HTERT RPE-1 (cell line): ENCODE measurements around the gene TBC1D16.

ENCODE experiments used
- in situ Hi-C: fragments of 300-500 bp; cut with MboI; formaldehyde crosslinking; loops from 4 replicates; pipeline ENCODE4 v1.14.3; 2020; ENCODE audit warnings: low sequenced_read_pairs

TBC1D16 gene, protein sequence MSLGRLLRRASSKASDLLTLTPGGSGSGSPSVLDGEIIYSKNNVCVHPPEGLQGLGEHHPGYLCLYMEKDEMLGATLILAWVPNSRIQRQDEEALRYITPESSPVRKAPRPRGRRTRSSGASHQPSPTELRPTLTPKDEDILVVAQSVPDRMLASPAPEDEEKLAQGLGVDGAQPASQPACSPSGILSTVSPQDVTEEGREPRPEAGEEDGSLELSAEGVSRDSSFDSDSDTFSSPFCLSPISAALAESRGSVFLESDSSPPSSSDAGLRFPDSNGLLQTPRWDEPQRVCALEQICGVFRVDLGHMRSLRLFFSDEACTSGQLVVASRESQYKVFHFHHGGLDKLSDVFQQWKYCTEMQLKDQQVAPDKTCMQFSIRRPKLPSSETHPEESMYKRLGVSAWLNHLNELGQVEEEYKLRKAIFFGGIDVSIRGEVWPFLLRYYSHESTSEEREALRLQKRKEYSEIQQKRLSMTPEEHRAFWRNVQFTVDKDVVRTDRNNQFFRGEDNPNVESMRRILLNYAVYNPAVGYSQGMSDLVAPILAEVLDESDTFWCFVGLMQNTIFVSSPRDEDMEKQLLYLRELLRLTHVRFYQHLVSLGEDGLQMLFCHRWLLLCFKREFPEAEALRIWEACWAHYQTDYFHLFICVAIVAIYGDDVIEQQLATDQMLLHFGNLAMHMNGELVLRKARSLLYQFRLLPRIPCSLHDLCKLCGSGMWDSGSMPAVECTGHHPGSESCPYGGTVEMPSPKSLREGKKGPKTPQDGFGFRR

DNA sequence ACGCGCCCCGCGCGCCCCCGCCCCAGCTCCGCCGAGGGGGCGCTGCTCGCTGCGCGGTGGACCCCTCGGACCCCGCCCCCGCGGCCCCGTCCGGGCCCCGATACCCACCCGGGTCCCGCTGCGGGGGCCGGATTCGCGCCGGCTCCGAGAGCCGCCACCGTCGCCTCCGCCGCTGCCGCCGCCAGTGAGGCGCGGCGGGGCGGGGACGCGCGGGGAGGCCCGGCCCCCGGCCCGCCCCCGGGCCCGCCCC lies at the start of gene TBC1D16:
TBC1D16 (minus strand) TSS at position 186 of the 250 bp plus-strand sequence. CDS start 22,325 bp downstream, outside the sequence.
- in situ Hi-C loops = no loop called here

DNA sequence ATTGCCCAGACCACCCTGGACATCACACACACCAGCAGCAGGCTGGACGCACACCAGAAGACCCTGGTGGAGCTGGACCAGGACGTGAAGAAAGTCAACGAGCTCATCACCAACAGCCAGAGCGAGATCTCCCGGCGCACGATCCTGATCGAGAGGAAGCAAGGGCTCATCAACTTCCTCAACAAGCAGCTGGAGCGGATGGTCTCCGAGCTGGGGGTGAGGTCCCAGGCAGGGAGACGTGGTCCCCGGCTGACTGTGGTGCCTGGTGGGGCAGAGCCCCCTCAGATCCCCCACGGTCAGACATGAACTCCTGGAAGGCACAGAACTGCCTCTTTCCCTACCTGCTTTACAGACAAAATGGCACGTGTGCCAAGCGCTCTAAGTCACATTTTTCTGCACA lies 49.1 kb upstream of the TBC1D16 start:
- in situ Hi-C loops = no loop called here

- in situ Hi-C loops = no loop called here
Measured at GRCh38 chr17:80083136-80083661, 47.5 kb upstream of the TBC1D16 start.

GRCh38 chr17:80082403-80083135 lies 46.9 kb upstream of the TBC1D16 start:
- in situ Hi-C loops = no loop called here

DNA sequence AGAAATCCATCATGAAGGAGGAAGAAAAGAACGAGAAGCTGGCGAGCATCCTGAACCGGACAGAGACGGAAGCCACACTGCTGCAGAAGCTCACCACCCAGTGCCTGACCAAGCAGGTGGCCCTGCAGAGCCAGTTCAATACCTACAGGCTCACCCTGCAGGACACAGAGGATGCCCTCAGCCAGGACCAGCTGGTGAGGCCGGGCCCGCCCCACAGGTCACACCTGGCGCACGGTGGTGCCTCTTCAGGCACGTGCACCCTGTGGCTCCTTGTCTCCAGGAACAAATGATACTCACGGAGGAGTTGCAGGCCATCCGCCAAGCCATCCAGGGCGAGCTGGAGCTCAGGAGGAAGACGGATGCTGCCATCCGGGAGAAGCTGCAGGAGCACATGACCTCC lies 45.9 kb upstream of the TBC1D16 start:
- in situ Hi-C loops = no loop called here

GRCh38 chr17:80080081-80080480 lies 44.4 kb upstream of the TBC1D16 start:
- in situ Hi-C loops = no loop called here

GRCh38 chr17:80072410-80072809 lies 36.7 kb upstream of the TBC1D16 start:
- in situ Hi-C loops = no loop called here

GRCh38 chr17:80071116-80071841 lies 35.6 kb upstream of the TBC1D16 start:
- in situ Hi-C loops = no loop called here

- in situ Hi-C loops = no loop called here
Measured at GRCh38 chr17:80070375-80071115, 34.9 kb upstream of the TBC1D16 start.

DNA sequence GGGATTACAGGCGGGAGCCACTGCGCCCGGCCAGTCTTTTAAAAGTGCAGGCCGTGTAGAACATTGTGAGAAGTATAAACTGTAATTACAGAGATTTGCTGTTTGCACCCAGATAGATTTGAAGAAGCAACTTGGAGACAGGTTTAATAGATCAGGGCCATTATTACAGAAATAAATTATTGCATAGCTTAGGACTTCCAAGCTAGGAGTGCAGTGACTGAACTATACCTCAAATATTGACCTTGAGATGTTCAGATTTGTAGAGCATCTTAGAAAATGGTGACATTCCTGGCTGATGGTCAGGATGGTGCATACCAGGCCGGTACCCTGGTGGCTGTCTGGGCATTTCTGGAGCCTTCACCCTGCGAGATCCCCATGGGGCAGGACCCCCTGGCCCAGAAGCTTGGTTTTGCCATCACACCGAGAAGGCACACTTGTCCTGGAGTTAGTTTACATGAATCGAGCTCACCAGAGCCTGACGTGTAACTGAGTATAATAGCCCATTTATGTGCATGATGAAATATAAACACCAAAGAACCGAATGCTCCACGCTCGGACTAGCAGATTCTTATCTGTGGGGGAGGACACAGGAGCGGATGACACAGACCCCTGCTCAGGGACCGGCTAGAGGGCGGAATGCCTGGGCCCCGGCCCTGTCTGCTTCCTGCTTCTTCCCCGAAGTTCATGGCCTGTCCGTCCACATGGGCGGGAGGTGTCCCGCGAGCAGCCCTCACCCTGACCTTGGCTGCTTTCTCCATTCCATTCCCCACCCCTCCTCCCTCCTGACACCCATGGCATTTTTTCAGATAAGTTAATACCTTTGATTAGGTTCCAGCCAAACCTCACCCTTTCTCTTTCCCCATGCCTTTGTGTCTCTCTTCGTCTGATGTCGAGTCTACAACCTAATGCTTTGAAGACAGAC lies 32.9 kb upstream of the TBC1D16 start:
- in situ Hi-C loops = no loop called here

DNA sequence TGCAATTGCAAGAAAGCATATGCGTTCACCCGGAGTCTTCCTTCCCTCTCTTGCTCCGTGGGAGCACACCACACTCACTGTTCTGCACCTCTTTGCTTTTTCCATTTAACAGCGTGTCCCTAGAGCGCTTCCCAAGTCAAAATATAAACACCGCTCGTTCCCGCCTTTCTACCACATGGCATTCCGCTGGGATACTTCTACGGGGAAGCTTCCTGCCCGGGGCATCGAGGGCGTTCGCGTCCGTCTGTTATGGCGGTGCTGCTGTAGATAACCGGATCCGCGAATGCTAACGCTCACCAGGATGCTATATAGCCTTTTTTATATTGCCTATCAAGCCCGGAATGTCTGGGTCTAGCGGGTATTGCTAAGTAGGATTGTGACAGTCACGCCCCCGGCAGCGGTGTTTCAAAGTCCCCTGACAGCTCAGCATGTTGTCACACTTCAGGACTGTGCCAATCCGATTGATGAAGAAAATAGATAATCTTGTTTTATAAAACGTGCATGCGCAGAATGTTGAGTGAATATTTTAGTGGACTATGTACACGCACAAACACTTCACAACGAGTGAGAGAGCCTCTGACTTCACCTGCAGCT lies 31.8 kb upstream of the TBC1D16 start:
- in situ Hi-C loops = no loop called here

DNA sequence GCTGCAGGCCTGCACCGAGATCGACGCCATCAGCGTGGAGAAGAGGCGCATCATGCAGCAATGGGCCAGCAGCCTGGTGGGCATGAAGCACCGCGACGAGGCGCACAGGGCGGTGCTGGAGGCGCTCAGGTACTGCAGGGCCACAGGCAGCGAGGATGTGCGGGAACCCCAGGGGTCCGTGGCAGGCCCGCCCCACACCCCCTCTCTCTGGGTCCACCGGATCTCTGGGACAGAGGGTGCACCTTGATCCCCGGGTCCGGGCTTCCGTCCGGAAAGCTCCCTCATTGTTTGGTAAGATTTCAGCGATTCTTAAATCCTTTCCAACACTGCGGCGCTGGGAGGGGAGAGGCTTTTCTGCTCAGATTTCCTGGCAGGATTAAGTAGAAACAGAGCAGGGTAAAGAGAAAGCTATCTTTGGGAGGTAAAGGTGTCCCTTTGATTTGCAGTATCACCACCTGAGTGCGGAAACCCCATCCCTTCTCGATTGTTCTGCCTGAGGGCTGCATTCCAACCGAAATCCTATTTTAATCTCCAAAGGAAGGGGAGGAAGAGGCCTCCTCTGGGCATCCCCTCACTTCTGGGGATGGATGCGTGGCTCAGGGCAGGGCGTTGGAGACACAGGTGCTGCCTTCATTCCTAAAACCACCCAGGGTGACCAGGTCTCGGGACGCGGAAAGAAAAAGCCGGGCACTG lies 30.0 kb upstream of the TBC1D16 start:
- in situ Hi-C loops = no loop called here

DNA sequence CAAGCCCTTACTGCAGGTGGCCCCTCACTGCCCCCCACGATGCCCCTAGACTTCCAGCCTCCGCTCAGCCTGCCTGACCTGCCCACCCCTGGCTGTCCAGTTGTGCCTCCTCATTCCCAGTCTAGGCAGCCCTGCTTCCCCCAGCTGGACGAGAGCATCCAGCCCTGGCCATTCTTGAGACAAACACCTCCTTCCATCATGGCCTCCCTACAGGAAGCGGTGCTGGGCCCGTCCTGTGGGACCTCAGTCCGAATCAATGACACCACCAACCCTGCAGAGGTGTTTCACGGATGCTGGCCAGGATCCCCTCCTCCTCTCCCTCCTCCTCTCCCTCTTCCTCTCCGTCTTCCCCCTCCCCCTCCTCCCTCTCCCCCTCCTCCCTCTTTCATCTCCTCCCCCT lies 29.0 kb upstream of the TBC1D16 start:
- in situ Hi-C loops = no loop called here

- in situ Hi-C loops = no loop called here
Measured at GRCh38 chr17:80063830-80064585, 28.3 kb upstream of the TBC1D16 start.

DNA sequence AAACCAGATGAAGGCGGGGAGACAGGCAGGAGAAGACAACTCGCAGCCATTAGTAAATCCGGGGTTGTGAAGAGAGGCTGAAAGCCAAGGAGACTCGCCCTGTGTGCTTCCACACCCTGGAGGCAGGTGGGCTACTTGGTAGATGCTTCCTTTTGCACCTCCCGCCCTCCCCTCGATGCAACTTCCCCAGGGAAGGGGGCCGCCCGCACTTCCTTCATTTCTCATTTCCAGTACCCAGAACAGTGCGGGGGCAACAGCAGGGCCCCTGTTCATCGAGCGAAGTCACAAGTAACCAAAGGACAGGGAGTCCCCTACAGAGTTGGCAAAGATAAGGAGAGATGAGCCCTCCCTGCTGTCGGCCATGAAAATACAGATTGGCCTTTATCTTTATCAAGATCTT lies 25.7 kb upstream of the TBC1D16 start:
- in situ Hi-C loops = no loop called here

DNA sequence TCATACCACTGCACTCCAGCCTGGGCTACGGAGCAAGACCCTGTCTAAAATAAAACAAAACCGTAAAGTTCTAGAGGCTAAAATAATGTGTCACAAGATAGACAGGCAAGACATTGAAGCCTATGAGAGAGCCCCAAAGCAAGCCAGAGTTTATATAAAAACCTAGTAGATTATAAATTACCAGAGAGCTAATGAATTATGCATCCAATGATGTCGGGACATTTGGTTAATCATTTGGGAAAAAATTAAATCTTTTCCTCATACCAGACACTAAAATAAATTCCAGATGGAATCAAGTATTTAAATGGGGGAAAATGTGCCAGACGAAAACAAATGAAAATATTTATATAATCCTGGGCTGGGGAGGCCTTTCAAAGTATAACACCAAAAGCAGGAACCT lies 25.0 kb upstream of the TBC1D16 start:
- in situ Hi-C loops = no loop called here

DNA sequence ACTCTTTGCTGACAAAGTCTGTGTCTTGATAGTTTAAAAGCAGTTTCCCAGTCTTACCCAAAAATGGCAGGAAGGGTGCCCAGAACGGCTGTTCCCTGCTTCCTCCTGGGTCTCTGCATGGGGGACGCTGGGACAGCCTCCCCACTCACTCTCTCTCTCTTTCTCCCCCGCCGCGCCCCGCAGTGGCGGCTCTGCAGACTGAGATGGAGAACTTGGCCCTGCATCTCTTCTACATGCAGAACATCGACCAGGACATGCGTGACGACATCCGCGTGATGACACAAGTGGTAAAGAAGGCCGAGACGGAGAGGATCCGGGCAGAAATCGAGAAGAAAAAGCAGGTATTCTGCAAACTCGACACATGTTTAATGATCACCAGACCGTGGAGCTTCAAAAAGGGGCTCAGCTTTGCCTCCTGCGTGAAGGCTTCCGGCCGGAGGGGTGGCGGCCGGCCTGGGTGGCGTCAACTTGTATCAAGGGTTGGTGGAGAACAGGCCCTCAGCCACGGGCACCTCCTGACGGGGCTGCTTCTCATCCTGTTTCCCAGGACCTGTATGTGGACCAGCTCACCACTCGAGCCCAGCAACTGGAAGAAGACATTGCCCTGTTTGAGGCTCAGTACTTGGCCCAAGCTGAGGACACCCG lies 22.8 kb upstream of the TBC1D16 start:
- in situ Hi-C loops = no loop called here
